Kidney (tissue), 14 donors: ENCODE data around the gene KRTCAP2. TPM values are rescaled to one million over a fixed set of nuclear protein-coding genes. Genes with fewer than 3 reads are reported as not detected.

Source experiments
- DNase-seq, 5 donors: peaks; one replicate each; pipeline ENCODE4 v3.0.0-alpha.2; 2013 to 2020
- FAIRE-seq: peaks from 2 replicates; lab custom pipeline; 2012; peaks lifted over from hg19 to GRCh38; lab: Jason Lieb, UNC
- H3K27ac ChIP-seq, 2 donors: one replicate each; pipeline ENCODE4 v1.7.0; 2013; ENCODE audit warnings: low read depth in 2 of 2, low read length in 2 of 2, inconsistent platforms in 1 of 2
- H3K27me3 ChIP-seq: one replicate; pipeline ENCODE4 v1.7.1; 2013; ENCODE audit warnings: low read length, inconsistent platforms; ENCODE audit not compliant: control insufficient read depth, insufficient read depth
- H3K36me3 ChIP-seq, 3 donors: one replicate each; pipeline versions ENCODE4 v1.7.0 to v1.7.1; 2013; ENCODE audit warnings: low read length in 3 of 3, control low read depth in 1 of 3, inconsistent platforms in 1 of 3; ENCODE audit not compliant: insufficient read depth in 3 of 3, control insufficient read depth in 2 of 3
- H3K4me1 ChIP-seq, 3 donors: one replicate each; pipeline versions ENCODE4 v1.7.0 to v1.7.1; 2013; ENCODE audit warnings: low read length in 3 of 3, inconsistent platforms in 1 of 3, low read depth in 1 of 3; ENCODE audit not compliant: control insufficient read depth in 2 of 3, insufficient read depth in 2 of 3
- H3K4me3 ChIP-seq, 3 donors: one replicate each; pipeline versions ENCODE4 v1.7.0 to v1.8.1; 2013; ENCODE audit warnings: low read length in 3 of 3, control low read depth in 1 of 3, inconsistent platforms in 1 of 3
- H3K9ac ChIP-seq, 3 donors: one replicate each; pipeline versions ENCODE4 v1.7.0 to v1.7.1; 2013; ENCODE audit warnings: low read length in 3 of 3, control low read depth in 1 of 3, inconsistent platforms in 1 of 3
- H3K9me3 ChIP-seq, 3 donors: one replicate each; pipeline versions ENCODE4 v1.7.0 to v1.7.1; 2013; ENCODE audit warnings: low read length in 3 of 3, control low read depth in 1 of 3, inconsistent platforms in 1 of 3; ENCODE audit not compliant: control insufficient read depth in 2 of 3, insufficient read depth in 1 of 3
- intact Hi-C: fragments of 100-400 bp; cut with DNase I; formaldehyde crosslinking; loops from one replicate; pipeline ENCODE4 v1.11.1; 2022
- polyA plus RNA-seq: library from polyadenylated mRNA; stranded (reverse); fragments of 350-450 nt; fragmentation: Illumina TruSeq; extraction: RNeasy Lipid Tissue Mini Kit (QIAGEN cat#74804); gene quantifications from one replicate; pipeline ENCODE4 v1.2.3, GENCODE V29; 2014; ENCODE audit warnings: low read depth, low replicate concordance; ENCODE audit not compliant: insufficient read depth
- total RNA-seq: library from RNA; stranded (reverse); fragmentation: NEBNext Ultra II Directional; extraction: Animal tissue kit (Norgen Biotek cat#: 25700); gene quantifications from one replicate; pipeline ENCODE4 v1.2.1, GENCODE V29; 2021
- TF ChIP-seq, protein P1 (sequence below): IDR thresholded peaks from 3 replicates; pipeline ENCODE4 v1.5.1; 2012; ENCODE audit warnings: mild to moderate bottlenecking, moderate library complexity, borderline replicate concordance; ENCODE audit not compliant: insufficient read depth; ENCODE audit errors: extremely low read depth
- donor health status: control.
- donor health status: control.
- donor health status: control.
- donor health status: control.
- donor health status: control.
- donor health status: DM: yes; HTN: yes; CAD: no.
- donor health status: Normal renal cell carcinoma (clear cell type).

Gene KRTCAP2
- total and polyA plus RNA-seq, 2 donors from 2014 or later = 198 to 351 TPM

GRCh38 chr1:155125511-155125945 is 47.6 kb downstream of the KRTCAP2 start:
- peaks cover 0 to 18% (median 17%) of the 10 kb centered on the region in 3 donors for H3K4me1 ChIP-seq
- peak overlapping the region; percentile 39 to 85 for H3K27ac ChIP-seq
- H3K36me3 ChIP-seq = no peaks in the 10 kb centered on the region
- no peaks in the 10 kb centered on the region for H3K9me3 ChIP-seq
- peak in 1 of 5 donors; percentile 79 for DNase-seq
- H3K4me3 ChIP-seq = no peak overlapping the region
- H3K9ac ChIP-seq = no peak overlapping the region
- no peak for FAIRE-seq
- intact Hi-C loops = no loop called here
- TF ChIP-seq, protein P1, sequence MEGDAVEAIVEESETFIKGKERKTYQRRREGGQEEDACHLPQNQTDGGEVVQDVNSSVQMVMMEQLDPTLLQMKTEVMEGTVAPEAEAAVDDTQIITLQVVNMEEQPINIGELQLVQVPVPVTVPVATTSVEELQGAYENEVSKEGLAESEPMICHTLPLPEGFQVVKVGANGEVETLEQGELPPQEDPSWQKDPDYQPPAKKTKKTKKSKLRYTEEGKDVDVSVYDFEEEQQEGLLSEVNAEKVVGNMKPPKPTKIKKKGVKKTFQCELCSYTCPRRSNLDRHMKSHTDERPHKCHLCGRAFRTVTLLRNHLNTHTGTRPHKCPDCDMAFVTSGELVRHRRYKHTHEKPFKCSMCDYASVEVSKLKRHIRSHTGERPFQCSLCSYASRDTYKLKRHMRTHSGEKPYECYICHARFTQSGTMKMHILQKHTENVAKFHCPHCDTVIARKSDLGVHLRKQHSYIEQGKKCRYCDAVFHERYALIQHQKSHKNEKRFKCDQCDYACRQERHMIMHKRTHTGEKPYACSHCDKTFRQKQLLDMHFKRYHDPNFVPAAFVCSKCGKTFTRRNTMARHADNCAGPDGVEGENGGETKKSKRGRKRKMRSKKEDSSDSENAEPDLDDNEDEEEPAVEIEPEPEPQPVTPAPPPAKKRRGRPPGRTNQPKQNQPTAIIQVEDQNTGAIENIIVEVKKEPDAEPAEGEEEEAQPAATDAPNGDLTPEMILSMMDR = no peak
- no peaks in the 10 kb centered on the region for H3K27me3 ChIP-seq

DNA sequence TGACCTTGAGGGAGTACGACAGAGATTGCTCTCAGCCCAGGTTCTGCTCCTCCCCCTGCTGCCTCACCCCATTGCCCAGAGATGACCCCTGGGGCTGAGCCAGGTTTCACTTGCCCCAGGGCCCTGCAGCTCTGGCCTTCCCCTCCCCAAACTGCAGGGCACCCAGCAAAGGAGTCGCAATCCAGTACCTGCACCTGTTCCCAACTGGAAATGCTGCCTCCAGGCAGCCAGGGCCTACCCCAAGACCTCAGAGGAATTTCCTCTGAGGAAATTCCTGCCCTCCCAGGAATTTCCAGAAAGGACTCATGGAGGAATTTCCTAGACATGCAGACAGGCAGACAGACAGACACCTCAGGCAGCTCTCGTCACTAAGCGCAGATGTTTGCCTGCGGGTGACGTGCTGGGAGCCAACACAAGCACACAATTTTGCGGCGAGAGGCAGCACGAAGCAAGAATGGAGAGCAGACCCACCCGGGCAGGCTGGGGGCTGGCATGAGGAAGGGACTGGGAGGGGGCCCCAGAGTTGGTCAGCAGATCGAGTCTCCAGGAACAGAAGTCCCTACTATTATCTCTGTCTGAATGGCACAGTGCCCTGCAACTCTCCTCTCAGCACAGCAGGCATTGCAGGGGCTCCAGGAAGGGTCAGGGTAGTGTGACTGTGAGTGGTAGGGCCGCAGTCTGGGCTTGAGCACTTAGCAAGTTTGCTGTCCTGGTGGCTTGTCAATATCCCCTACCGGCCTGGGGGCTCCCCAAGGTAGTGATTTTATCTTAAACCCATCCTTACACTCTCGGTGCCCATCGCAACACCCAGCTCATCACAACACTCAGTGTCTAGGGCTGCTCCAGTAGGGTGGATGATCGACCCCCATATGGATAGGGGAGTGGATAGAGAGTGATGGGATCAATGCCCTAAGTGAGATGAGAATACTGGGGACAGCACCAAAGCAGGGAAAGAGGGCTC is 48.3 kb downstream of the KRTCAP2 start:
- no peaks in the 10 kb centered on the region for H3K27me3 ChIP-seq
- no peaks in the 10 kb centered on the region for H3K36me3 ChIP-seq
- H3K9ac ChIP-seq = no peak overlapping the region
- H3K4me1 ChIP-seq = peaks cover 0 to 17% (median 13%) of the 10 kb centered on the region in 3 donors
- H3K4me3 ChIP-seq = no peak overlapping the region
- TF ChIP-seq, protein P1 = no peak
- FAIRE-seq = no peak
- H3K27ac ChIP-seq = peak overlapping the region in 1 of 2 donors; percentile 85
- peak in 2 of 5 donors; percentile 22 to 79 for DNase-seq
- intact Hi-C loops = no loop called here
- H3K9me3 ChIP-seq = no peaks in the 10 kb centered on the region

GRCh38 chr1:155123801-155124200 is 49.3 kb downstream of the KRTCAP2 start:
- no peak for FAIRE-seq
- no peaks in the 10 kb centered on the region for H3K36me3 ChIP-seq
- no peak overlapping the region for H3K4me3 ChIP-seq
- intact Hi-C loops = no loop called here
- DNase-seq = no peak
- H3K9ac ChIP-seq = no peak overlapping the region
- TF ChIP-seq, protein P1 = no peak
- no peaks in the 10 kb centered on the region for H3K9me3 ChIP-seq
- no peaks in the 10 kb centered on the region for H3K27me3 ChIP-seq
- no peak overlapping the region for H3K27ac ChIP-seq
- H3K4me1 ChIP-seq = peaks cover 0 to 17% (median 13%) of the 10 kb centered on the region in 3 donors
